Testis (tissue), 3 donors: Measurements from ENCODE around the gene BTNL2. TPM values are rescaled to one million over a fixed set of nuclear protein-coding genes. Genes with fewer than 3 reads are reported as not detected.

Source experiments
- DNase-seq: peaks from one replicate; pipeline ENCODE4 v3.0.0-alpha.2; 2019
- H3K27ac ChIP-seq, 2 donors: fragments of 200-600 bp; sonication (generic); one replicate each; pipeline ENCODE4 v1.5.1; 2019
- H3K27me3 ChIP-seq: fragments of 200-600 bp; sonication (generic); one replicate; pipeline ENCODE4 v1.5.1; 2019
- H3K36me3 ChIP-seq: fragments of 200-600 bp; sonication (generic); one replicate; pipeline ENCODE4 v1.5.1; 2017; ENCODE audit warnings: low read depth; ENCODE audit errors: missing control alignments
- H3K4me1 ChIP-seq: fragments of 200-600 bp; sonication (generic); one replicate; pipeline ENCODE4 v1.5.1; 2019
- H3K4me3 ChIP-seq, 2 donors: fragments of 200-600 bp; sonication (generic); one replicate each; pipeline ENCODE4 v1.5.1; 2017 to 2019
- H3K9me3 ChIP-seq: fragments of 200-600 bp; sonication (generic); one replicate; pipeline ENCODE4 v1.5.1; 2017
- POLR2A ChIP-seq: fragments of 450-650 bp; IDR thresholded peaks from one replicate; pipeline ENCODE4 v1.6.1; 2017; ENCODE audit warnings: antibody characterized with exemption, mild to moderate bottlenecking, moderate library complexity
- WGBS, 2 donors: methylation state at CpG; one replicate each; pipeline ENCODE4 v1.1.5; 2018; 5-methylcytosine and 5-hydroxymethylcytosine counted together
- intact Hi-C: fragments of 100-400 bp; cut with DNase I; formaldehyde crosslinking; loops from one replicate; pipeline ENCODE4 v1.15.1; 2023; ENCODE audit warnings: low total_unique reads
- polyA plus RNA-seq: library from polyadenylated mRNA; stranded (reverse); fragments of 350-450 nt; fragmentation: Illumina TruSeq; extraction: RNeasy Lipid Tissue Mini Kit (QIAGEN cat#74804); gene quantifications from one replicate; pipeline ENCODE4 v1.2.3, GENCODE V29; 2014; ENCODE audit warnings: low read depth, low replicate concordance; ENCODE audit not compliant: insufficient read depth
- total RNA-seq, 2 donors: library from RNA; depleted of rRNA; stranded (reverse); fragments of >200 nt; gene quantifications; one replicate each; pipeline ENCODE4 v1.2.3, GENCODE V29; 2016
- TF ChIP-seq, protein P1 (sequence below), 3 experiments: fragments of 450-650 bp in 2 of 3; fragments of 200-600 bp in 1 of 3; sonication (generic) in 1 of 3; IDR thresholded peaks; one replicate each; pipeline ENCODE4 v1.5.1; 2016 to 2019; ENCODE audit warnings: antibody characterized with exemption in 3 of 3, mild to moderate bottlenecking in 2 of 3, moderate library complexity in 1 of 3

The BTNL2 gene
- total and polyA plus RNA-seq, 3 donors from 2014 or later, result 0.74 TPM; not detected in 2

DNA sequence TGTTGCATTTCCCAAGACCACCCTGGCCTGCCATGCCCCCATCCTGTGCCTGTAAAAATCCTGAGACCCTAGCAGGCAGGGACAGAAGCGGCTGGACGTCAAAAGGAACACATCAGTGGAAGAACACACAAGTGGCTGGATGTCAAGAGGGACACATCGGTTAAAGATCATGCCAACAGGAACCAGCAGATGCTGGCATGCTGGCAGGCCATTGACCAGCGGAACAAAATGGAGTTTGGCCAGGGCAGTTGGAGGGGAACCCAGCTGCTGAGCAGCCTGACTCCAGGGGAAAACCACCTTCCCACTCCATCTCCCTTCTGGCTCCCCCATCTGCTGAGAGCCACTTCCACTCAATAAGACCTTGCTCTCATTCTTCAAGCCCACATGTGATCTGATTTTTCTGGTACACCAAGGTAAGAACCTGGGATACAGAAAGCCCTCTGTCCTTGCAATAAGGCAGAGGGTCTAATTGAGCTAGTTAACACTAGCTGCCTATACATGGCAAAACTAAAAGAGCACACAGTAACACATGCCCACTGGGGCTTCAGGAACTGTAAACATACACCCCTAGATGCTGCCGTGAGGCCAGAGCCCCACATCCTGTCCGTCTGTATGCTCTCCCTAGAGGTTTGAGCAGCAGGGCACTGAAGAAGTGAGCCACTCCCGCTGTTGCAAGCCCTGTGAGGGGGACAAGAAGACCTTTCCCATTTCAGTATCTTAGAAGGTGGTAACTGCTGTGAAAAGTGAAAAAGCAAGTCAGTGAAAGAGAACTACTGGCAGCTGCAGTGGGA lies 31.0 kb downstream of the BTNL2 start:
- no peak for DNase-seq
- intact Hi-C loops, result no loop called here
- no peaks in the 10 kb centered on the region for H3K36me3 ChIP-seq
- no peak overlapping the region for H3K4me3 ChIP-seq
- H3K27me3 ChIP-seq, result no peaks in the 10 kb centered on the region
- TF ChIP-seq, protein P1, sequence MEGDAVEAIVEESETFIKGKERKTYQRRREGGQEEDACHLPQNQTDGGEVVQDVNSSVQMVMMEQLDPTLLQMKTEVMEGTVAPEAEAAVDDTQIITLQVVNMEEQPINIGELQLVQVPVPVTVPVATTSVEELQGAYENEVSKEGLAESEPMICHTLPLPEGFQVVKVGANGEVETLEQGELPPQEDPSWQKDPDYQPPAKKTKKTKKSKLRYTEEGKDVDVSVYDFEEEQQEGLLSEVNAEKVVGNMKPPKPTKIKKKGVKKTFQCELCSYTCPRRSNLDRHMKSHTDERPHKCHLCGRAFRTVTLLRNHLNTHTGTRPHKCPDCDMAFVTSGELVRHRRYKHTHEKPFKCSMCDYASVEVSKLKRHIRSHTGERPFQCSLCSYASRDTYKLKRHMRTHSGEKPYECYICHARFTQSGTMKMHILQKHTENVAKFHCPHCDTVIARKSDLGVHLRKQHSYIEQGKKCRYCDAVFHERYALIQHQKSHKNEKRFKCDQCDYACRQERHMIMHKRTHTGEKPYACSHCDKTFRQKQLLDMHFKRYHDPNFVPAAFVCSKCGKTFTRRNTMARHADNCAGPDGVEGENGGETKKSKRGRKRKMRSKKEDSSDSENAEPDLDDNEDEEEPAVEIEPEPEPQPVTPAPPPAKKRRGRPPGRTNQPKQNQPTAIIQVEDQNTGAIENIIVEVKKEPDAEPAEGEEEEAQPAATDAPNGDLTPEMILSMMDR (IDR thresholded peaks at IDR 0.05), result no peak
- TF ChIP-seq POLR2A, result no peak
- H3K4me1 ChIP-seq, result no peaks in the 10 kb centered on the region
- no peak overlapping the region for H3K27ac ChIP-seq
- 88 to 93% methylated on average over 7 of the region's 7 CpGs for WGBS, 2 donors
- no peaks in the 10 kb centered on the region for H3K9me3 ChIP-seq

DNA sequence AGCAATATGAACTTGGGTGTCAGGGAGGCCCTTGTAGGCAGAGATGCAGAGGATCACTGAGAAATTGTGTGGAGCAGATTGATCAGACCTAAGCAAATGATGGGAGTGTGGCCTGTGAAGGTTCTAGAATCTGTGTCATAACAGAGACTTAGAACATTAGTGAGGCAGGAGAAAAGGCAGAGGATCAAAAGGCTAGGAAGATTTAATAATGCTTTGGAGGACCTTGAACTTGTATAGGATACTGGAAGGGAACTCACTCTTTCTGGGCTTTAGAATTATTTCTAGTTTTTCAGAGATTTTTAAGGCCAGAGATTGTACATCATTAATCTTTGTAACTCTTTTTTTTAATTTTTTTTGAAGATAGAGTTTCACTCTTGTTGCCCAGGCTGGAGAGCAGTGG lies 35.2 kb downstream of the BTNL2 start, which contains the start of gene TSBP1:
Gene TSBP1 (minus strand): TSS at position 101 of the 400 bp plus-strand sequence. CDS start 197 bp downstream, outside the sequence.
- H3K4me3 ChIP-seq, result peak within 1 kb of the TSS in 1 of 2 donors; percentile 1
- intact Hi-C loops, result no loop called here

DNA sequence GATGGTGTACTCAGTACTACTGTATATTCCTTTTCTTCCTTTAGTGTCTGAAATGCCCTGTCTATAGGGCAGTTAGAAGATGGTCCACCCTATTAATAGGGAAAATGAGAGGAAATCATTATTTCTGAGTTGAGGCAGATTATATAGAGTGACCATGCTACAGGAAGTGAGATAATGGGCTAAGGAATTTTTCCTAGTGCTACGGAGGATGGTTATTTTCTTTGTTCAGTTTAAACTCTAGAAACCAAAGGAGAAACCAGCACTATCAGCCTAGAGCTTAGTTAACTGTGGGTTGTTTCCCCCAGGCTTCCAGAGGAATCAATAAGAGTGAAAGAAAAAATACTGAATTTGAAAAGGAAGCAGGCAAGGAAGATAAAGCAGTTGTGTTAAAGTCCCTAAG lies 35.8 kb downstream of the BTNL2 start:
- TF ChIP-seq POLR2A, result no peak
- TF ChIP-seq, protein P1 (IDR thresholded peaks at IDR 0.05), result no peak
- Histone ChIP-seq H3K36me3 (no peaks in the 10 kb centered on the region), H3K27me3 (no peaks in the 10 kb centered on the region), H3K4me3 (peak overlapping the region in 1 of 2 donors; percentile 1), H3K27ac (no peak overlapping the region), H3K4me1 (no peaks in the 10 kb centered on the region), H3K9me3 (no peaks in the 10 kb centered on the region)
- no peak for DNase-seq
- WGBS, 2 donors, result 43 to 62% methylated on average over 1 of the region's 1 CpG
- intact Hi-C loops, result no loop called here

More for the DNA sequence above, 35.2 kb downstream of the BTNL2 start, which contains the start of gene TSBP1:
- Histone ChIP-seq H3K36me3 (no peaks in the 10 kb centered on the region), H3K4me1 (no peaks in the 10 kb centered on the region), H3K27ac (no peak within 1 kb of the TSS), H3K27me3 (no peaks in the 10 kb centered on the region), H3K9me3 (no peaks in the 10 kb centered on the region)
- no peak for TF ChIP-seq POLR2A
- TF ChIP-seq, protein P1 (IDR thresholded peaks at IDR 0.05), result no peak
- DNase-seq, result no peak

DNA sequence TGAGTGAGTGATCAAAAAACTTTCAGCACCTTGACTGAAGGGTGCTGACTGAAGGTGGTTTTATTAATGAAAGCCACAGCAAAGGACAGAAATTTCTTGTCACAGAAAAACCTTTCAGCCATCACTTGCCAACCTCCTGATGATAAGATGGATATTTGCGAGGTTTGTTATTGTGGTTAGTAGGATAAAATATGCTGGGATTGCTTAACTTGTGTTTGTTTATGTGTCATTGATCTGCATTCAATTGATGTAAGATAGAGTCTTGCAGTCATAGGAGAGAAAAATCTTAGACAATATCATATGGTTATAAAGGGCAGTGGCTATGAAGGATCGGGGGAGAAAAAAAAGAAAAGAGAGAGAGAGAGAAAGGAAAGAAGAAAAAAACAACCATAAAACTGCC lies 36.5 kb downstream of the BTNL2 start:
- no peak for DNase-seq
- H3K4me1 ChIP-seq, result no peaks in the 10 kb centered on the region

More for the DNA sequence above, 36.5 kb downstream of the BTNL2 start:
- WGBS, 2 donors, result 88 to 90% methylated on average over 2 of the region's 2 CpGs
- no peaks in the 10 kb centered on the region for H3K27me3 ChIP-seq
- no peaks in the 10 kb centered on the region for H3K36me3 ChIP-seq
- no peak overlapping the region for H3K4me3 ChIP-seq
- intact Hi-C loops, result no loop called here
- H3K9me3 ChIP-seq, result no peaks in the 10 kb centered on the region
- TF ChIP-seq POLR2A, result no peak
- TF ChIP-seq, protein P1 (IDR thresholded peaks at IDR 0.05), result no peak
- no peak overlapping the region for H3K27ac ChIP-seq
